Measurements from ENCODE around the gene RAP1GAP. TPM values are rescaled to one million over a fixed set of nuclear protein-coding genes. Genes with fewer than 3 reads are reported as not detected.
"Not testable (repeated sequence)": the region's sequence is repeated elsewhere in the genome, so short reads cannot be mapped to it uniquely, and the experiment has no call there.

RAP1GAP gene
- polyA plus RNA-seq, 4 donors = 15.9 to 81.8 (median 19.4) TPM

DNA sequence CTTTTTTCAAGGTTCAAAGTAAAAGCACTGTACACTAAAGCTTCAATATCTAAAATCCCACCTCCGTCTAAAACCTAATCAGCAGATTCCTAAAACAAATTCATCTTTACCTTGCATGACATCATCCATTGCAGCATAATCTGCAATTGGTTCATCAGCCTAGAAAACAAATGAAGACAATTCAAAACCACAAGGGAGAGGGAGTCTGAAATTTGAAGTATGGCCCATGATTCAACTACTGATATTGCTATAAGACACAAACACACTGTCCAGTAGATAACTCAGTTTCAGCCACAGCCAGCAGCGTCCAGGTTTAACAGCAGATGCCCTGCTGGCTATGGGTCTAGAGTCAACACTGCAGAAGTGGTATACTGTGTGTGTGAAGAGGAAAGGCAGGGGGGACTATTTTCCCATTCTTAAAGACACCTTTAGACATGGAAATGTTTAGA lies 17.9 kb upstream of the RAP1GAP start:
- H3K9me3 ChIP-seq (ENCODE audit: control insufficient read depth in 2 of 2, insufficient read depth in 1 of 2, low read depth in 1 of 2, low read length in 1 of 2) = peaks cover 0 to 7% of the 10 kb centered on the region in 2 donors
- 92 to 98% (median 96%) methylated on average over 2 of the region's 2 CpGs for WGBS, 3 donors
- no peaks in the 10 kb centered on the region for H3K4me1 ChIP-seq (ENCODE audit: control insufficient read depth in 3 of 3, insufficient read depth in 2 of 3, low read depth in 1 of 3, low read length in 2 of 3)
- peaks cover 11 to 53% (median 19%) of the 10 kb centered on the region in 3 donors for H3K36me3 ChIP-seq (ENCODE audit: control insufficient read depth in 3 of 3, insufficient read depth in 2 of 3, low read depth in 1 of 3, low read length in 3 of 3)
- DNase-seq (no peak), FAIRE-seq (no peak)
- no peaks in the 10 kb centered on the region for H3K27me3 ChIP-seq (ENCODE audit: control insufficient read depth in 3 of 3, insufficient read depth in 3 of 3, low read length in 3 of 3)
- no peak overlapping the region for H3K4me3 ChIP-seq (ENCODE audit: low read depth in 1 of 3, low read length in 3 of 3)
- H3K27ac ChIP-seq (ENCODE audit: low read depth in 1 of 3, low read length in 2 of 3) = no peak overlapping the region

DNA sequence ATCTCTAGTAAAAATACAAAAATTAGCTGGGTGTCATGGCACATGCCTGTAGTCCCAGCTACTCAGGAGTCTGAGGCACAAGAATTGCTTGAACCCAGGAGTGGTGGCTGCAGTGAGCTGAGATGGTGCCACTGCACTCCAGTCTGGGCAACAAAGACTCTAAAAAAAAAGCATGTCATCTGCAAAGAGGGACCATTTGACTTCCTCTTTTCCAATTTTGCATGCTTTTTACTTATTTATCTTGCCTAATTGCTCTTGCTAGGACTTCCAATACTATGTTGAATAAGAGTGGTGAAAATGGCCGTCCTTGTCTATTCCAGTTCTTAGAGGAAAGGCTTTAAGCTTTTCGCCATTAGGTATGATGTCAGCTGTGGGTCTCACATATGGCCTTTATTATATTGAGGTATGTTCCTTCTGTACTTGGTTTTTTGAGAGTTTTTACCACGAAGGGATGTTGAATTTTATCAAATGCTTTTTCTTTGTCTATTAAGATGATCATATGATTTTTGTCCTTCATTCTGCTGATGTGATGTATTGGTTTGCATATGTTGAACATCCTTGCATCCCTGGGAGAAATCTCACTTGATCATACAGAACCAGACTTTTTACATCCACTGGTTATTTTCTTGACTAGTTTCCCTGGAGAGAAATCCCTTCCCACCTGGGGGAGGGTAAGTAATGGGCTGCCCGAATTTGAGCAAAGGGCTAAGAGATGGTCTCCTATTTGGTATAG lies 17.0 kb upstream of the RAP1GAP start:
- no peaks in the 10 kb centered on the region for H3K27me3 ChIP-seq (ENCODE audit: control insufficient read depth in 3 of 3, insufficient read depth in 3 of 3, low read length in 3 of 3)
- DNase-seq (no peak), FAIRE-seq (no peak)
- peaks cover 11 to 48% (median 19%) of the 10 kb centered on the region in 3 donors for H3K36me3 ChIP-seq (ENCODE audit: control insufficient read depth in 3 of 3, insufficient read depth in 2 of 3, low read depth in 1 of 3, low read length in 3 of 3)
- H3K27ac ChIP-seq (ENCODE audit: low read depth in 1 of 3, low read length in 2 of 3) = no peak overlapping the region
- no peak overlapping the region for H3K4me3 ChIP-seq (ENCODE audit: low read depth in 1 of 3, low read length in 3 of 3)
- peaks cover 0 to 7% of the 10 kb centered on the region in 2 donors for H3K9me3 ChIP-seq (ENCODE audit: control insufficient read depth in 2 of 2, insufficient read depth in 1 of 2, low read depth in 1 of 2, low read length in 1 of 2)
- H3K4me1 ChIP-seq (ENCODE audit: control insufficient read depth in 3 of 3, insufficient read depth in 2 of 3, low read depth in 1 of 3, low read length in 2 of 3) = no peaks in the 10 kb centered on the region
- WGBS, 3 donors = 95 to 99% (median 97%) methylated on average over 4 of the region's 4 CpGs

DNA sequence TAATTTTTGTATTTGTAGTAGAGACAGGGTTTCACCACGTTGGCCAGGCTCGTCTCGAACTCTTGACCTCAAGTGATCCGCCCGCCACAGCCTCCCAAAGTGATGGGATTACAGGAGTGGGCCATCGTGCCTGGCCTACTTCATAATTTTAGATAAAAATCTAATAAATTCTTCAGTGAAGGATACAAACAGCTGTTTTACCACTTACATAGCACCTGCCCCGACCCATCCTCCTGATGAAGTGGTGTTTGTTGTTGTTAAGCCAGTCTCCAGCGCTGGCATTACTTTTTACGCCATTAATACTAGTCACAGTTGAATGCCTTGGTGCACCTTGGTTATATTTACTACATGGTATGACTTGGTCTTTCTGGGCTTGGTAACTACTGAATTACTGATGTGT lies 12.3 kb upstream of the RAP1GAP start:
- H3K9me3 ChIP-seq (ENCODE audit: control insufficient read depth in 2 of 2, insufficient read depth in 1 of 2, low read depth in 1 of 2, low read length in 1 of 2) = peaks cover 0 to 7% of the 10 kb centered on the region in 2 donors
- H3K27ac ChIP-seq (ENCODE audit: low read depth in 1 of 3, low read length in 2 of 3) = no peak overlapping the region
- H3K4me1 ChIP-seq (ENCODE audit: control insufficient read depth in 3 of 3, insufficient read depth in 2 of 3, low read depth in 1 of 3, low read length in 2 of 3) = no peaks in the 10 kb centered on the region
- DNase-seq (no peak), FAIRE-seq (no peak)
- no peaks in the 10 kb centered on the region for H3K27me3 ChIP-seq (ENCODE audit: control insufficient read depth in 3 of 3, insufficient read depth in 3 of 3, low read length in 3 of 3)
- H3K4me3 ChIP-seq (ENCODE audit: low read depth in 1 of 3, low read length in 3 of 3) = no peak overlapping the region
- 87 to 91% (median 89%) methylated on average over 9 of the region's 9 CpGs for WGBS, 3 donors
- H3K36me3 ChIP-seq (ENCODE audit: control insufficient read depth in 3 of 3, insufficient read depth in 2 of 3, low read depth in 1 of 3, low read length in 3 of 3) = peaks cover 7 to 29% (median 10%) of the 10 kb centered on the region in 3 donors

- Histone ChIP-seq H3K9me3 (ENCODE audit: control insufficient read depth in 2 of 2, insufficient read depth in 1 of 2, low read depth in 1 of 2, low read length in 1 of 2) (peaks cover 0 to 7% of the 10 kb centered on the region in 2 donors), H3K36me3 (ENCODE audit: control insufficient read depth in 3 of 3, insufficient read depth in 2 of 3, low read depth in 1 of 3, low read length in 3 of 3) (peaks cover 5 to 28% (median 9%) of the 10 kb centered on the region in 3 donors), H3K27me3 (ENCODE audit: control insufficient read depth in 3 of 3, insufficient read depth in 3 of 3, low read length in 3 of 3) (no peaks in the 10 kb centered on the region), H3K27ac (ENCODE audit: low read depth in 1 of 3, low read length in 2 of 3) (no peak overlapping the region), H3K4me1 (ENCODE audit: control insufficient read depth in 3 of 3, insufficient read depth in 2 of 3, low read depth in 1 of 3, low read length in 2 of 3) (no peaks in the 10 kb centered on the region), H3K4me3 (ENCODE audit: low read depth in 1 of 3, low read length in 3 of 3) (no peak overlapping the region)
- 62 to 69% (median 65%) methylated on average over 3 of the region's 3 CpGs for WGBS, 3 donors
- no peak for FAIRE-seq
- DNase-seq = no peak
Measured at GRCh38 chr1:21680918-21681317, 11.8 kb upstream of the RAP1GAP start.

- 90 to 97% (median 93%) methylated on average over 1 of the region's 1 CpG for WGBS, 3 donors
Measured at GRCh38 chr1:21680381-21680780, 11.2 kb upstream of the RAP1GAP start.

DNA sequence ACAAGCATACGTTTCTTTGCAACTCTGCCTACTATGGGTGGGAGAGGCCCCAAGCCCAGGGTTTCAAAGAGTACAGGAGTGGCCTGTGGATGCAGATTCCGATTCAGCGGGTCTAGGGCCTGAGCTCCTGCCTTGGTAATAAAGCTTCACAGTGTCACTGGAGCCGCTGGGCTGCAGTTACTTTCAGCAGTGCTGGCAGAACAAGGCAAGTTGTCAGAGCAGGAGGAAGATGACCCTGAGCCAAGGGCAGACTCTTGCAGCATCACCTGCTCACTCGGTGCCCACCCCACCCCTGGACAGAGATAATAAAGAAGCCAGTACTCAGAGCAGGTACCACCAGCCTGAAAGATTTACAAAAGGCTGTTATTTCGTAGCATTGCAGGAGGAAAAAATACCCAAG lies 8.0 kb upstream of the RAP1GAP start:
- no peak overlapping the region for H3K27ac ChIP-seq (ENCODE audit: low read depth in 1 of 3, low read length in 2 of 3)
- FAIRE-seq (no peak), DNase-seq (no peak)
- no peaks in the 10 kb centered on the region for H3K27me3 ChIP-seq (ENCODE audit: control insufficient read depth in 3 of 3, insufficient read depth in 3 of 3, low read length in 3 of 3)
- peaks cover 0 to 5% (median 0%) of the 10 kb centered on the region in 3 donors for H3K4me1 ChIP-seq (ENCODE audit: control insufficient read depth in 3 of 3, insufficient read depth in 2 of 3, low read depth in 1 of 3, low read length in 2 of 3)
- WGBS, 3 donors = 87 to 92% (median 88%) methylated on average over 6 of the region's 6 CpGs
- peaks cover 2 to 9% (median 4%) of the 10 kb centered on the region in 3 donors for H3K36me3 ChIP-seq (ENCODE audit: control insufficient read depth in 3 of 3, insufficient read depth in 2 of 3, low read depth in 1 of 3, low read length in 3 of 3)
- no peak overlapping the region for H3K4me3 ChIP-seq (ENCODE audit: low read depth in 1 of 3, low read length in 3 of 3)
- no peaks in the 10 kb centered on the region for H3K9me3 ChIP-seq (ENCODE audit: control insufficient read depth in 2 of 2, insufficient read depth in 1 of 2, low read depth in 1 of 2, low read length in 1 of 2)

More at GRCh38 chr1:21680381-21680780, 11.2 kb upstream of the RAP1GAP start:
- H3K9me3 ChIP-seq (ENCODE audit: control insufficient read depth in 2 of 2, insufficient read depth in 1 of 2, low read depth in 1 of 2, low read length in 1 of 2) = peaks cover 0 to 2% of the 10 kb centered on the region in 2 donors
- no peaks in the 10 kb centered on the region for H3K27me3 ChIP-seq (ENCODE audit: control insufficient read depth in 3 of 3, insufficient read depth in 3 of 3, low read length in 3 of 3)
- FAIRE-seq = peak; percentile 5
- DNase-seq = no peak
- H3K27ac ChIP-seq (ENCODE audit: low read depth in 1 of 3, low read length in 2 of 3) = no peak overlapping the region
- no peaks in the 10 kb centered on the region for H3K4me1 ChIP-seq (ENCODE audit: control insufficient read depth in 3 of 3, insufficient read depth in 2 of 3, low read depth in 1 of 3, low read length in 2 of 3)
- peaks cover 5 to 23% (median 6%) of the 10 kb centered on the region in 3 donors for H3K36me3 ChIP-seq (ENCODE audit: control insufficient read depth in 3 of 3, insufficient read depth in 2 of 3, low read depth in 1 of 3, low read length in 3 of 3)
- no peak overlapping the region for H3K4me3 ChIP-seq (ENCODE audit: low read depth in 1 of 3, low read length in 3 of 3)

DNA sequence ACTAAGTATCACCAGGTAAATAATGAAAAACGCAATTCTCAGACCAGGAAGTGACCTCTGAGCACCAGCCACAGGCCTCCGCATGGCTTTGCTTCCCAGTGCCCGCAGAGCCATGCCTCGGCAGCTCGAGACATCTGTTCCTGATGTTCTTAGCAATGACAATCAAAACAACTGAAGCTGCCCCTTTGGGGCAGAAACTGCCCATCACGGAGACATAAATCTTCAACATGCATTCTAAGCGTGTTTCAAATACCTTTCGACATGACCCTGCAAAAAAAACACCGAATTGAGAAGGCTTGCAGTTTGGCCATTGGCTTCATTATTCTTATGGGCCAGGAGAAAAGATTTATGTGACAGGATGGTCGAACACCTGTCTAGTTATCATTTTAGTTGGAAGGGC lies 5.8 kb upstream of the RAP1GAP start:
- Histone ChIP-seq H3K9me3 (ENCODE audit: control insufficient read depth in 2 of 2, insufficient read depth in 1 of 2, low read depth in 1 of 2, low read length in 1 of 2) (no peaks in the 10 kb centered on the region), H3K36me3 (ENCODE audit: control insufficient read depth in 3 of 3, insufficient read depth in 2 of 3, low read depth in 1 of 3, low read length in 3 of 3) (peaks cover 1 to 7% (median 2%) of the 10 kb centered on the region in 3 donors), H3K4me3 (ENCODE audit: low read depth in 1 of 3, low read length in 3 of 3) (no peak overlapping the region), H3K27ac (ENCODE audit: low read depth in 1 of 3, low read length in 2 of 3) (no peak overlapping the region), H3K4me1 (ENCODE audit: control insufficient read depth in 3 of 3, insufficient read depth in 2 of 3, low read depth in 1 of 3, low read length in 2 of 3) (peaks cover 0 to 5% (median 3%) of the 10 kb centered on the region in 3 donors), H3K27me3 (ENCODE audit: control insufficient read depth in 3 of 3, insufficient read depth in 3 of 3, low read length in 3 of 3) (no peaks in the 10 kb centered on the region)
- FAIRE-seq = no peak
- no peak for DNase-seq
- 83 to 86% (median 84%) methylated on average over 10 of the region's 10 CpGs for WGBS, 3 donors

GRCh38 chr1:21673853-21674252 lies 4.7 kb upstream of the RAP1GAP start:
- 90 to 92% (median 92%) methylated on average over 7 of the region's 7 CpGs for WGBS, 3 donors
- H3K27ac ChIP-seq (ENCODE audit: low read depth in 1 of 3, low read length in 2 of 3); H3K4me1 ChIP-seq (ENCODE audit: control insufficient read depth in 3 of 3, insufficient read depth in 2 of 3, low read depth in 1 of 3, low read length in 2 of 3); DNase-seq; H3K4me3 ChIP-seq (ENCODE audit: low read depth in 1 of 3, low read length in 3 of 3); H3K36me3 ChIP-seq (ENCODE audit: control insufficient read depth in 3 of 3, insufficient read depth in 2 of 3, low read depth in 1 of 3, low read length in 3 of 3); FAIRE-seq; H3K27me3 ChIP-seq (ENCODE audit: control insufficient read depth in 3 of 3, insufficient read depth in 3 of 3, low read length in 3 of 3); H3K9me3 ChIP-seq (ENCODE audit: control insufficient read depth in 2 of 2, insufficient read depth in 1 of 2, low read depth in 1 of 2, low read length in 1 of 2): not testable (repeated sequence)

Measured in small intestine (tissue), 7 donors.